T1000 (cell line): ENCODE measurements around the gene JPT1.
"Not testable (repeated sequence)": the region's sequence is repeated elsewhere in the genome, so short reads cannot be mapped to it uniquely, and the experiment has no call there.

Experiments
- DNase-seq: peaks from one replicate; lab custom pipeline; 2025; ENCODE audit warnings: mixed read lengths; lab: John Stamatoyannopoulos, UW

Gene JPT1, protein sequence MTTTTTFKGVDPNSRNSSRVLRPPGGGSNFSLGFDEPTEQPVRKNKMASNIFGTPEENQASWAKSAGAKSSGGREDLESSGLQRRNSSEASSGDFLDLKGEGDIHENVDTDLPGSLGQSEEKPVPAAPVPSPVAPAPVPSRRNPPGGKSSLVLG

GRCh38 chr17:75154195-75155106 lies at the start of gene JPT1:
TSS of gene JPT1 (minus strand) at chr17:75154512. CDS start at chr17:75154397, 115 bp downstream.
- peak; percentile 97 for DNase-seq

DNA sequence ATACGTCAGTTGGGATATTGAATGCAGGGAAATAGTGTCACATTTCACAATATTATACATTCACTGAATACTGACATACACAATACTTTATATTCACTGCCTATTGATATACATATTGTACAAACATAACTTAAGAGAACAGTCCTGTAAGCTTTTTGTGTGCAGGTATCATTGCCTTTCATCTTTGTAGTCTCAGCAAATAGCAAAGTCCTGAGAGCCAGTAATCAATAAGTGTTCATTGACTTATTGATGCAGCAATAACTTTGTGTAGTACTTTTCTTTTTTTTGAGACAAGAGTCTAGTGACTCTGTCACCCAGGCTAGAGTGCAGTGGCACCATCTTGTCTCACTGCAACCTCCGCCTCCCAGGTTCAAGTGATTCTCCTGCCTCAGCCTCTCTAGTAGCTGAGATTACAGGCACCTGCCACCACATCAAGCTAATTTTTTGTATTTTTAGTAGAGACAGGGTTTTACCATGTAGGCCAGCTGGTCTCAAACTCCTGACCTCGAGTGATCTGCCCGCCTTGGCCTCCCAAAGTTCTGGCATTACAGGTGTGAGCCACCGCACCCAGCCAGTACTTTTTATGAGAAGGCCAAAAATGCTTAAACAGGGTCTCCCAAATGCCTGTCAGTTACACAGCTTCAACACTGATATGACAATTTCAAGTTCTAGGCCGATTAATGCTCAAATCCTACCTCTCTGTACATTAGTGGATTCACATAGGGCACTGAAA lies 45.7 kb upstream of the JPT1 start:
- DNase-seq: no peak

- no peak for DNase-seq
Measured at GRCh38 chr17:75194879-75195278, 40.6 kb upstream of the JPT1 start.

GRCh38 chr17:75191584-75191983 lies 37.3 kb upstream of the JPT1 start:
- DNase-seq: no peak

GRCh38 chr17:75188614-75189013 lies 34.3 kb upstream of the JPT1 start:
- no peak for DNase-seq

DNA sequence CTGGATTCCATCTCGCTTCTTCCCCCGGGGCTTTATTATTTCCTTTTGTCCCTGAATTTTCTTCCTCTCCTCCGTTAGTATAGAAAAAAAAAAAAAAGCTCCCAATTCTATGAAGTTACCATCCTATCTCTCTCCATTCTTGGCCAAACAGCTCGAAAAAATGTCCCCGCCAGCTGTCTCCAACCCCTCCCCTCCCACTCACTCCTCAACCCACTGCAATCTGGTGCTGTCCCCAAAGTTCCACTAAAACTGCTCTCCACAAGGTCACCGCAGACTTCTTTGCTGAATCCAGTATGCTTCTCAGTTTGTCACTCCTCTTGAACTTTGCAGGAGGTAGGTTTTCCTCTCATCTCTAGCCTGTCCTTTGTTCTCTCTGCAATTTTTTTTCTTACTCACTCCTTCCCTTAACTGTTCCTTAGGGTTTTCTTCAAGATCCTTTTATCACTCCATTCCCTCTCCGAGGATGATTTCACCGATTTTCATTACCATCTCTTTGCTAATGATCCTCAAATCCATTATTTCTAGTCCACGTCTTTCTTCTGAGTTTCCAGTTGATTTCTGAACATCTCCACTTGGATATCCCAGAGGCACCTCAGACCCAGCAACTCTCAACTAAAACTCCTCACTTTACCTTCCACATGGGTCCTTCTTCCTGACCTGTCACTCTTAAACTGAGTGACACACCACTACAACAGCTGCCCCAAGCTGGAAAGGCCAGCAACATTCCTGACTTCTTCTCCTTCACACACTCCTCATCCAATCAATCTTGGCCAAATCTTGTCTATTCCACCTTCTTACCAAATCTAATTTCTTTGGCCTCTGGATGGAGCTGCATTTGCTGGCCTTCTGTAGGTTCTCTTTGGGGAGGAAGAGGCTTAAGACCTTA lies 29.9 kb upstream of the JPT1 start:
- no peak for DNase-seq

GRCh38 chr17:75182569-75183436 lies 28.5 kb upstream of the JPT1 start, which contains the start of gene SUMO2:
TSS of gene SUMO2 (minus strand) at chr17:75182959. CDS start at chr17:75182834, 125 bp downstream.
- DNase-seq: peak; percentile 89

- DNase-seq: no peak
Measured at GRCh38 chr17:75182319-75182568, 27.9 kb upstream of the JPT1 start.

GRCh38 chr17:75181608-75182318 lies 27.5 kb upstream of the JPT1 start:
- no peak for DNase-seq

DNA sequence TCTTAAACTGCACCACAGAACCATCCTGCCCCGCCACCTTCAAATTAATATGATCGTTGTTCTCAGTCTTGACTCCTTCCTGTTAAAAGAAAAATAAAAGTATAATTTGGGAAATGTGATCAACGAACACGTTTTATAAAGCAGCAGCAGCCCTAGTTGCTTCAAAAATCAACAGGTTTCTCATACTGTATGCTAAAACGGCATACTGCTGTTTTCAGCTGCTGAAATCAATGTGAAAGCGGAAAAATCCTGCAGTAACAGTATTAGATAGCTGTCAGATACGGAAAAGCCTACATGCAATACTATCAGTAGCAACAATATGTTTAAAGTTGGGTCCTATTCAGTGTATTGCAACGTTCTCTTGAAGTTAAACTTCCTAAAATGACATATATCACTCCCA lies 26.8 kb upstream of the JPT1 start:
- DNase-seq: no peak

- DNase-seq: no peak
Measured at GRCh38 chr17:75178453-75178852, 24.1 kb upstream of the JPT1 start.

- no peak for DNase-seq
Measured at GRCh38 chr17:75176625-75177024, 22.3 kb upstream of the JPT1 start.

DNA sequence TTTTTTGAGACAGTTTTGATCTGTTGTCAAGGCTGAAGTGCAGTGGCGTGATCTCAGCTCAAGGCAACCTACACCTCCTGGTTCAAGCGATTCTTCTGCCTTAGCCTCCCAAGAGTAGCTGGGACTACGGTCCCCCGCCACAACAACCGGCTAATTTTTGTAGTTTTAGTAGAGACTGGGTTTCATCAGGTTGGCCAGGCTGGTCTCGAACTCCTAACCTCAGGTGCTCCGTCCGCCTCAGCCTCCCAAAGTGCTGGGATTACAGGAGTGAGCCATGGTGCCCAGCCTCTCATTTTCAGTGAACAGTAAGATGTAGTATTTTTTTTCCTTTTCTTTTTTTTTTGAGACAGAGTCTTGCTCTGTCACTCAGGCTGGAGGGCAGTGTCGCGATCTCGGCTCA lies 20.7 kb upstream of the JPT1 start:
- no peak for DNase-seq

DNA sequence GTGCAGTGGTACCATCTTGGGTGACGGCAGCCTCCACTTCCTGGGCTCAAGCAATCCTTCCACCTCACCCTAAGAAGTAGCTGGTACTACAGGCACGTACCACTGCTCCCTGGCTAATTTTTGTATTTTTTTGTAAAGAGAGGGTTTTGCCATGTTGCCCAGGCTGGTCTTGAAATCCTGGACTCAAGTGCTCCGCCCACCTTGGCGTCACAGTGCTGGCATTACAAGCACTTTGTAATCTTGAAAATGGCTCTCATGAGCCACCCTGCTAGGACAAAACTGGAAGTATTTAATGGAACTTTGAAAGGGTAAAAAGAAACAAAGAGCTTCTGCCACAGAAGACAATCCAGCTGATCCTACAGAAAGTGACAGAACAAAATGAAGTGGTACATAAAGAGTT lies 19.2 kb upstream of the JPT1 start:
- no peak for DNase-seq

- no peak for DNase-seq
Measured at GRCh38 chr17:75168998-75169397, 14.7 kb upstream of the JPT1 start.

- not testable (repeated sequence) for DNase-seq
Measured at GRCh38 chr17:75164606-75165005, 10.3 kb upstream of the JPT1 start.

DNA sequence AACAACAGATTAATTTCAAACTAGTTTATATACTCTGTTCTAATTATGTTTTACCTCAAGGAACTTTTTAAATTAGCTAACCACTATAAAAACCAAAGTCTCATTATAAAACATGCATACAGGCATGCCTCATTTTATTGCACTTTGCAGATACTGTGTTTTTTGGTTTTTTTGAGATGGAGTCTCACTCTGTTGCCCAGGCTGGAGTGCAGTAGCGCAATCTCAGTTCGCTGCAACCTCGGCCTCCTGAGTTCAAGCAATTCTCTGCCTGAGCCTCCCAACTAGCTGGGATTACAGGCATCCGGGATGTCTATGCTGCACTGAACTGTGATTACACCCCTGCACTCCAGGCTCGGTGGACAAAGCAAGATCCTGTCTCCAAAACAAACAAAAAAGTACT lies 8.8 kb upstream of the JPT1 start:
- DNase-seq: no peak

- no peak for DNase-seq
Measured at GRCh38 chr17:75160211-75160610, 5.9 kb upstream of the JPT1 start.

DNA sequence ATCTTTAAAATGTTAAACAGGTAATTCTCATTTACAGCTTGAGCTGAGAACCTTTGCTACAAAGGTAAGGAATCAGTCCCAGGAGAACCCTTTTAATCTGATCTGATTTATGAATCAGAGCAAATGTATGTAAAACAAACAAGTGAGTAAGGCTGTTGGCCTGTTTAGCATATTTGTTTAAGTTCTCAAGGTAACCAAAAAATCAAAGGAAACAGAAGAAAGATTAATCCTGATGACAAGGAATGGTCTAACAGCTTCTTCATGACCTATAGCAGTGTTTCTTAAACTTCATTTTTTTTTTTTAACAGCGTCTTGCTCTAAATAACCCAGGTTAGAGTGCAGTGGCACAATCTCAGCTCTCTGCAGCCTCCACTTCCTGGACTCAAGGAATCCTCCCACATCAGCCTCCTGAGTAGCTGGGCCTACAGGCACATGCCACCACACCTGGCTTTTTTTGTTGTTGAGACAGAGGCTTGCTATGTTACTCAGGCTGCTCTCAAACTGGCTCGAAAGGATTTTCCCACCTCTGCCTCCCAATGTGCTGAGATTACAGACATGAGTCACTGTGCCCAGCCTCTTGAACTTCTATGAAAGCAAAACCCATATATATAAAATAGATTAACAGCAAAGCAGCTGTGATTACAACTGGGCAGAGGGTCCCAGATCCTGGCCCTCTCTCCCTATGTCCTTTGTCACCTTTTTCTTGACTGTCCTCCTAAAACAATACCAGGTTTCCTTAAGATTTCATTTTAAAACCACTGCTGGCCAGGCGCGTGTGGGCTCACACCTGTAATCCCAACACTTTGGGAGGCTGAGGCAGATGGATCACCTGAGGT lies 5.1 kb upstream of the JPT1 start:
- no peak for DNase-seq
